ENCODE data around the gene CXCR5. TPM values are rescaled to one million over a fixed set of nuclear protein-coding genes. Genes with fewer than 3 reads are reported as not detected.

CXCR5 gene
- total and polyA plus RNA-seq, 10 of the 15 experiments (the other 5 are each of a cell fraction or from before 2014, with no cell fraction given) = 0.03 to 0.63 (median 0.25) TPM

DNA sequence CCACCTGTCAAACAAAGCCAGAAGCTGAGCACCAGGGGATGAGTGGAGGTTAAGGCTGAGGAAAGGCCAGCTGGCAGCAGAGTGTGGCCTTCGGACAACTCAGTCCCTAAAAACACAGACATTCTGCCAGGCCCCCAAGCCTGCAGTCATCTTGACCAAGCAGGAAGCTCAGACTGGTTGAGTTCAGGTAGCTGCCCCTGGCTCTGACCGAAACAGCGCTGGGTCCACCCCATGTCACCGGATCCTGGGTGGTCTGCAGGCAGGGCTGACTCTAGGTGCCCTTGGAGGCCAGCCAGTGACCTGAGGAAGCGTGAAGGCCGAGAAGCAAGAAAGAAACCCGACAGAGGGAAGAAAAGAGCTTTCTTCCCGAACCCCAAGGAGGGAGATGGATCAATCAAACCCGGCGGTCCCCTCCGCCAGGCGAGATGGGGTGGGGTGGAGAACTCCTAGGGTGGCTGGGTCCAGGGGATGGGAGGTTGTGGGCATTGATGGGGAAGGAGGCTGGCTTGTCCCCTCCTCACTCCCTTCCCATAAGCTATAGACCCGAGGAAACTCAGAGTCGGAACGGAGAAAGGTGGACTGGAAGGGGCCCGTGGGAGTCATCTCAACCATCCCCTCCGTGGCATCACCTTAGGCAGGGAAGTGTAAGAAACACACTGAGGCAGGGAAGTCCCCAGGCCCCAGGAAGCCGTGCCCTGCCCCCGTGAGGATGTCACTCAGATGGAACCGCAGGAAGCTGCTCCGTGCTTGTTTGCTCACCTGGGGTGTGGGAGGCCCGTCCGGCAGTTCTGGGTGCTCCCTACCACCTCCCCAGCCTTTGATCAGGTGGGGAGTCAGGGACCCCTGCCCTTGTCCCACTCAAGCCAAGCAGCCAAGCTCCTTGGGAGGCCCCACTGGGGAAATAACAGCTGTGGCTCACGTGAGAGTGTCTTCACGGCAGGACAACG is 11.7 kb downstream of the CXCR5 start (continued):
- TF ChIP-seq, protein P1, sequence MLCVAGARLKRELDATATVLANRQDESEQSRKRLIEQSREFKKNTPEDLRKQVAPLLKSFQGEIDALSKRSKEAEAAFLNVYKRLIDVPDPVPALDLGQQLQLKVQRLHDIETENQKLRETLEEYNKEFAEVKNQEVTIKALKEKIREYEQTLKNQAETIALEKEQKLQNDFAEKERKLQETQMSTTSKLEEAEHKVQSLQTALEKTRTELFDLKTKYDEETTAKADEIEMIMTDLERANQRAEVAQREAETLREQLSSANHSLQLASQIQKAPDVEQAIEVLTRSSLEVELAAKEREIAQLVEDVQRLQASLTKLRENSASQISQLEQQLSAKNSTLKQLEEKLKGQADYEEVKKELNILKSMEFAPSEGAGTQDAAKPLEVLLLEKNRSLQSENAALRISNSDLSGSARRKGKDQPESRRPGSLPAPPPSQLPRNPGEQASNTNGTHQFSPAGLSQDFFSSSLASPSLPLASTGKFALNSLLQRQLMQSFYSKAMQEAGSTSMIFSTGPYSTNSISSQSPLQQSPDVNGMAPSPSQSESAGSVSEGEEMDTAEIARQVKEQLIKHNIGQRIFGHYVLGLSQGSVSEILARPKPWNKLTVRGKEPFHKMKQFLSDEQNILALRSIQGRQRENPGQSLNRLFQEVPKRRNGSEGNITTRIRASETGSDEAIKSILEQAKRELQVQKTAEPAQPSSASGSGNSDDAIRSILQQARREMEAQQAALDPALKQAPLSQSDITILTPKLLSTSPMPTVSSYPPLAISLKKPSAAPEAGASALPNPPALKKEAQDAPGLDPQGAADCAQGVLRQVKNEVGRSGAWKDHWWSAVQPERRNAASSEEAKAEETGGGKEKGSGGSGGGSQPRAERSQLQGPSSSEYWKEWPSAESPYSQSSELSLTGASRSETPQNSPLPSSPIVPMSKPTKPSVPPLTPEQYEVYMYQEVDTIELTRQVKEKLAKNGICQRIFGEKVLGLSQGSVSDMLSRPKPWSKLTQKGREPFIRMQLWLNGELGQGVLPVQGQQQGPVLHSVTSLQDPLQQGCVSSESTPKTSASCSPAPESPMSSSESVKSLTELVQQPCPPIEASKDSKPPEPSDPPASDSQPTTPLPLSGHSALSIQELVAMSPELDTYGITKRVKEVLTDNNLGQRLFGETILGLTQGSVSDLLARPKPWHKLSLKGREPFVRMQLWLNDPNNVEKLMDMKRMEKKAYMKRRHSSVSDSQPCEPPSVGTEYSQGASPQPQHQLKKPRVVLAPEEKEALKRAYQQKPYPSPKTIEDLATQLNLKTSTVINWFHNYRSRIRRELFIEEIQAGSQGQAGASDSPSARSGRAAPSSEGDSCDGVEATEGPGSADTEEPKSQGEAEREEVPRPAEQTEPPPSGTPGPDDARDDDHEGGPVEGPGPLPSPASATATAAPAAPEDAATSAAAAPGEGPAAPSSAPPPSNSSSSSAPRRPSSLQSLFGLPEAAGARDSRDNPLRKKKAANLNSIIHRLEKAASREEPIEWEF (IDR thresholded peaks at IDR 0.05; ENCODE audit: insufficient replicate concordance, low read depth, low read length) = no peak
- TF ChIP-seq, protein P2, sequence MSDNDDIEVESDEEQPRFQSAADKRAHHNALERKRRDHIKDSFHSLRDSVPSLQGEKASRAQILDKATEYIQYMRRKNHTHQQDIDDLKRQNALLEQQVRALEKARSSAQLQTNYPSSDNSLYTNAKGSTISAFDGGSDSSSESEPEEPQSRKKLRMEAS (IDR thresholded peaks at IDR 0.05; ENCODE audit: low read depth, low read length) = no peak
- TF ChIP-seq ZNF384 (IDR thresholded peaks at IDR 0.05; ENCODE audit: borderline replicate concordance, low read depth, low read length) = no peak
- TF ChIP-seq PML (IDR thresholded peaks at IDR 0.05; ENCODE audit: low read length) = no peak
- no peak for TF ChIP-seq ZSCAN29 (IDR thresholded peaks at IDR 0.05)
- TF ChIP-seq, protein P3, sequence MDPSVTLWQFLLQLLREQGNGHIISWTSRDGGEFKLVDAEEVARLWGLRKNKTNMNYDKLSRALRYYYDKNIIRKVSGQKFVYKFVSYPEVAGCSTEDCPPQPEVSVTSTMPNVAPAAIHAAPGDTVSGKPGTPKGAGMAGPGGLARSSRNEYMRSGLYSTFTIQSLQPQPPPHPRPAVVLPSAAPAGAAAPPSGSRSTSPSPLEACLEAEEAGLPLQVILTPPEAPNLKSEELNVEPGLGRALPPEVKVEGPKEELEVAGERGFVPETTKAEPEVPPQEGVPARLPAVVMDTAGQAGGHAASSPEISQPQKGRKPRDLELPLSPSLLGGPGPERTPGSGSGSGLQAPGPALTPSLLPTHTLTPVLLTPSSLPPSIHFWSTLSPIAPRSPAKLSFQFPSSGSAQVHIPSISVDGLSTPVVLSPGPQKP (IDR thresholded peaks at IDR 0.05; ENCODE audit: low read depth, low read length) = no peak
- TF ChIP-seq, protein P4, sequence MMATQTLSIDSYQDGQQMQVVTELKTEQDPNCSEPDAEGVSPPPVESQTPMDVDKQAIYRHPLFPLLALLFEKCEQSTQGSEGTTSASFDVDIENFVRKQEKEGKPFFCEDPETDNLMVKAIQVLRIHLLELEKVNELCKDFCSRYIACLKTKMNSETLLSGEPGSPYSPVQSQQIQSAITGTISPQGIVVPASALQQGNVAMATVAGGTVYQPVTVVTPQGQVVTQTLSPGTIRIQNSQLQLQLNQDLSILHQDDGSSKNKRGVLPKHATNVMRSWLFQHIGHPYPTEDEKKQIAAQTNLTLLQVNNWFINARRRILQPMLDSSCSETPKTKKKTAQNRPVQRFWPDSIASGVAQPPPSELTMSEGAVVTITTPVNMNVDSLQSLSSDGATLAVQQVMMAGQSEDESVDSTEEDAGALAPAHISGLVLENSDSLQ (IDR thresholded peaks at IDR 0.05) = peak; percentile 93
- TF ChIP-seq SMAD5 (IDR thresholded peaks at IDR 0.05; ENCODE audit: low read depth) = no peak
- TF ChIP-seq BACH1 (IDR thresholded peaks at IDR 0.05; ENCODE audit: borderline replicate concordance) = peak; percentile 53; the same call in 1 of the 2 replicates
- peak; percentile 34; the same call in 1 of the 2 replicates for TF ChIP-seq POLR2A (IDR thresholded peaks at IDR 0.05; ENCODE audit: low read depth, low read length)
- peak; percentile 78 for TF ChIP-seq EED (IDR thresholded peaks at IDR 0.05; ENCODE audit: low read depth)
- TF ChIP-seq, protein P5, sequence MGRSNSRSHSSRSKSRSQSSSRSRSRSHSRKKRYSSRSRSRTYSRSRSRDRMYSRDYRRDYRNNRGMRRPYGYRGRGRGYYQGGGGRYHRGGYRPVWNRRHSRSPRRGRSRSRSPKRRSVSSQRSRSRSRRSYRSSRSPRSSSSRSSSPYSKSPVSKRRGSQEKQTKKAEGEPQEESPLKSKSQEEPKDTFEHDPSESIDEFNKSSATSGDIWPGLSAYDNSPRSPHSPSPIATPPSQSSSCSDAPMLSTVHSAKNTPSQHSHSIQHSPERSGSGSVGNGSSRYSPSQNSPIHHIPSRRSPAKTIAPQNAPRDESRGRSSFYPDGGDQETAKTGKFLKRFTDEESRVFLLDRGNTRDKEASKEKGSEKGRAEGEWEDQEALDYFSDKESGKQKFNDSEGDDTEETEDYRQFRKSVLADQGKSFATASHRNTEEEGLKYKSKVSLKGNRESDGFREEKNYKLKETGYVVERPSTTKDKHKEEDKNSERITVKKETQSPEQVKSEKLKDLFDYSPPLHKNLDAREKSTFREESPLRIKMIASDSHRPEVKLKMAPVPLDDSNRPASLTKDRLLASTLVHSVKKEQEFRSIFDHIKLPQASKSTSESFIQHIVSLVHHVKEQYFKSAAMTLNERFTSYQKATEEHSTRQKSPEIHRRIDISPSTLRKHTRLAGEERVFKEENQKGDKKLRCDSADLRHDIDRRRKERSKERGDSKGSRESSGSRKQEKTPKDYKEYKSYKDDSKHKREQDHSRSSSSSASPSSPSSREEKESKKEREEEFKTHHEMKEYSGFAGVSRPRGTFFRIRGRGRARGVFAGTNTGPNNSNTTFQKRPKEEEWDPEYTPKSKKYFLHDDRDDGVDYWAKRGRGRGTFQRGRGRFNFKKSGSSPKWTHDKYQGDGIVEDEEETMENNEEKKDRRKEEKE (IDR thresholded peaks at IDR 0.05) = no peak
- TF ChIP-seq TBL1XR1 (IDR thresholded peaks at IDR 0.05; ENCODE audit: low read depth, low read length) = 0 out of 2 replicates have a peak, but pooled peaks have one; percentile 57
- TF ChIP-seq, protein P6, sequence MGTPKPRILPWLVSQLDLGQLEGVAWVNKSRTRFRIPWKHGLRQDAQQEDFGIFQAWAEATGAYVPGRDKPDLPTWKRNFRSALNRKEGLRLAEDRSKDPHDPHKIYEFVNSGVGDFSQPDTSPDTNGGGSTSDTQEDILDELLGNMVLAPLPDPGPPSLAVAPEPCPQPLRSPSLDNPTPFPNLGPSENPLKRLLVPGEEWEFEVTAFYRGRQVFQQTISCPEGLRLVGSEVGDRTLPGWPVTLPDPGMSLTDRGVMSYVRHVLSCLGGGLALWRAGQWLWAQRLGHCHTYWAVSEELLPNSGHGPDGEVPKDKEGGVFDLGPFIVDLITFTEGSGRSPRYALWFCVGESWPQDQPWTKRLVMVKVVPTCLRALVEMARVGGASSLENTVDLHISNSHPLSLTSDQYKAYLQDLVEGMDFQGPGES (IDR thresholded peaks at IDR 0.05) = no peak
- no peak; the same call in 1 of the 2 replicates for TF ChIP-seq MTA3 (IDR thresholded peaks at IDR 0.05; ENCODE audit: borderline replicate concordance, low read length)
- no peak for TF ChIP-seq RELA (IDR thresholded peaks at IDR 0.05; ENCODE audit: borderline replicate concordance, partially characterized antibody)
- TF ChIP-seq TARDBP (IDR thresholded peaks at IDR 0.05; ENCODE audit: borderline replicate concordance) = no peak
- TF ChIP-seq BMI1 (IDR thresholded peaks at IDR 0.05; ENCODE audit: borderline replicate concordance) = no peak
